HEK293 (cell line): Measurements from ENCODE around the gene CAPZB.

Experiments used
- CTCF ChIA-PET: fragments of 350-600 bp; formaldehyde crosslinking; extraction: SDS; loops from one replicate; lab custom pipeline; 2021; ENCODE audit warnings: antibody characterized with exemption; lab: Yijun Ruan, JAX
- POLR2A ChIA-PET: fragments of 300-600 bp; formaldehyde crosslinking; extraction: SDS; loops from one replicate; lab custom pipeline; 2020; ENCODE audit warnings: antibody characterized with exemption, inconsistent platforms; lab: Yijun Ruan, JAX
- H3K27ac ChIP-seq: fragments of 200-500 bp; sonication (Bioruptor generic); 2 replicates; pipeline ENCODE4 v1.5.1; 2014; ENCODE audit warnings: low read depth, low read length, control low read depth, inconsistent platforms; ENCODE audit errors: extremely low read depth
- H3K36me3 ChIP-seq, 2 experiments: fragments of 200-500 bp in 1 of 2; sonication (Bioruptor generic) in 1 of 2; 1 replicate in 1 of 2; 2 replicates in 1 of 2; pipeline ENCODE4 v1.5.1; 2014 to 2017; ENCODE audit warnings: inconsistent platforms in 2 of 2, low read length in 2 of 2; ENCODE audit not compliant: control insufficient read depth in 2 of 2, insufficient read depth in 1 of 2
- H3K4me1 ChIP-seq: fragments of 200-500 bp; sonication (Bioruptor generic); 2 replicates; pipeline ENCODE4 v1.5.1; 2014; ENCODE audit warnings: mild to moderate bottlenecking, low read length, inconsistent platforms; ENCODE audit not compliant: control insufficient read depth, insufficient read depth
- H3K4me3 ChIP-seq: 2 replicates; pipeline ENCODE4 v1.5.1; 2011; ENCODE audit warnings: low read depth, mild to moderate bottlenecking, control low read depth, low read length, moderate library complexity
- H3K9me3 ChIP-seq: fragments of 200-500 bp; sonication (Bioruptor generic); 2 replicates; pipeline ENCODE4 v1.5.1; 2014; ENCODE audit warnings: low read depth, low read length, inconsistent platforms; ENCODE audit not compliant: control insufficient read depth, insufficient read depth
- INSM2 ChIP-seq: fragments of 450-650 bp; formaldehyde crosslinking; IDR thresholded peaks from 2 replicates; pipeline ENCODE4 v1.5.1; 2016; ENCODE audit warnings: missing biosample characterization, missing genetic modification characterization
- KLF10 ChIP-seq: fragments of 450-650 bp; IDR thresholded peaks from 2 replicates; pipeline ENCODE4 v1.5.1; 2018; ENCODE audit warnings: missing biosample characterization, mild to moderate bottlenecking, missing genetic modification characterization
- KLF16 ChIP-seq: fragments of 450-650 bp; formaldehyde crosslinking; IDR thresholded peaks from 2 replicates; pipeline ENCODE4 v1.5.1; 2017; ENCODE audit warnings: missing biosample characterization, missing genetic modification characterization
- MYNN ChIP-seq: fragments of 450-650 bp; formaldehyde crosslinking; IDR thresholded peaks from 2 replicates; pipeline ENCODE4 v1.5.1; 2016; ENCODE audit warnings: missing biosample characterization, missing genetic modification characterization, borderline replicate concordance
- SCRT2 ChIP-seq: fragments of 450-650 bp; formaldehyde crosslinking; IDR thresholded peaks from 2 replicates; pipeline ENCODE4 v1.5.1; 2016; ENCODE audit warnings: missing biosample characterization, missing genetic modification characterization
- ZBTB44 ChIP-seq: fragments of 450-650 bp; IDR thresholded peaks from 2 replicates; pipeline ENCODE4 v1.5.1; 2018; ENCODE audit warnings: missing biosample characterization, mild to moderate bottlenecking, missing genetic modification characterization
- ZNF155 ChIP-seq: fragments of 450-650 bp; formaldehyde crosslinking; IDR thresholded peaks from 2 replicates; pipeline ENCODE4 v1.5.1; 2016; ENCODE audit warnings: missing biosample characterization, missing genetic modification characterization
- ZNF157 ChIP-seq: fragments of 450-650 bp; formaldehyde crosslinking; IDR thresholded peaks from 2 replicates; pipeline ENCODE4 v1.5.1; 2016; ENCODE audit warnings: missing biosample characterization, missing genetic modification characterization
- ZNF341 ChIP-seq: fragments of 450-650 bp; formaldehyde crosslinking; IDR thresholded peaks from 2 replicates; pipeline ENCODE4; 2016; ENCODE audit warnings: low read depth, missing biosample characterization, missing genetic modification characterization
- ZNF350 ChIP-seq: fragments of 450-650 bp; formaldehyde crosslinking; IDR thresholded peaks from 2 replicates; pipeline ENCODE4 v1.5.0; 2017; ENCODE audit warnings: missing biosample characterization, mild to moderate bottlenecking, missing genetic modification characterization
- ZNF416 ChIP-seq: fragments of 450-650 bp; formaldehyde crosslinking; IDR thresholded peaks from 2 replicates; pipeline ENCODE4 v1.5.1; 2016; ENCODE audit warnings: missing biosample characterization, missing genetic modification characterization
- ZNF426 ChIP-seq: fragments of 450-650 bp; formaldehyde crosslinking; IDR thresholded peaks from 2 replicates; pipeline ENCODE4 v1.5.1; 2017; ENCODE audit warnings: missing biosample characterization, missing genetic modification characterization, mild to moderate bottlenecking, inconsistent platforms, moderate library complexity
- ZNF48 ChIP-seq: fragments of 450-650 bp; formaldehyde crosslinking; IDR thresholded peaks from 2 replicates; pipeline ENCODE4 v1.5.1; 2016; ENCODE audit warnings: missing biosample characterization, missing genetic modification characterization
- ZNF549 ChIP-seq: fragments of 450-650 bp; IDR thresholded peaks from 2 replicates; pipeline ENCODE4 v1.5.1; 2018; ENCODE audit warnings: missing biosample characterization, missing genetic modification characterization, mild to moderate bottlenecking, inconsistent platforms, moderate library complexity
- ZNF561 ChIP-seq: fragments of 450-650 bp; IDR thresholded peaks from 2 replicates; pipeline ENCODE4 v1.5.1; 2018; ENCODE audit warnings: missing biosample characterization, missing genetic modification characterization, borderline replicate concordance
- ZNF610 ChIP-seq: fragments of 450-650 bp; formaldehyde crosslinking; IDR thresholded peaks from 2 replicates; pipeline ENCODE4 v1.5.1; 2016; ENCODE audit warnings: missing biosample characterization, missing genetic modification characterization, borderline replicate concordance
- ZNF777 ChIP-seq: fragments of 450-650 bp; formaldehyde crosslinking; IDR thresholded peaks from 2 replicates; pipeline ENCODE4 v1.5.1; 2017; ENCODE audit warnings: missing biosample characterization, missing genetic modification characterization, borderline replicate concordance

CAPZB gene

GRCh38 chr1:19377812-19378718, 107.3 kb downstream of the CAPZB start:
- POLR2A ChIA-PET, result no interaction called here
- Histone ChIP-seq H3K4me3 (no peak overlapping the region), H3K36me3 (peaks cover 4 to 85% of the 10 kb centered on the region in 2 experiments), H3K9me3 (no peaks in the 10 kb centered on the region), H3K27ac (no peak overlapping the region), H3K4me1 (no peaks in the 10 kb centered on the region)
- CTCF ChIA-PET, result interaction anchor here (0.6 to 0.8 kb wide), 4 partner anchors 27 to 273 kb away, joined by 3 to 4 read pairs (median 4); no protein-coding TSS in a partner anchor
- TF ChIP-seq ZNF610 (no peak), SCRT2 (tag by site-specific recombination) (peak; percentile 44; the same call in 1 of the 2 replicates)
- TF ChIP-seq, all 188 proteins: peak for 1

- no peaks in the 10 kb centered on the region for H3K4me1 ChIP-seq
- H3K9me3 ChIP-seq, result no peaks in the 10 kb centered on the region
- ChIA-PET CTCF (interaction anchor here (0.6 to 0.7 kb wide), 5 partner anchors 14 to 609 kb away, joined by 3 to 4 read pairs (median 3); no protein-coding TSS in a partner anchor), POLR2A (no interaction called here)
- no peak overlapping the region for H3K4me3 ChIP-seq
- peaks cover 4 to 83% of the 10 kb centered on the region in 2 experiments; a peak in 2 of 3 replicates for H3K36me3 ChIP-seq
- TF ChIP-seq ZNF341 (tag by site-specific recombination) (no peak), ZNF549 (tag by site-specific recombination) (no peak), ZNF426 (tag by site-specific recombination) (no peak), ZNF155 (tag by site-specific recombination) (no peak), INSM2 (tag by site-specific recombination) (no peak), ZNF350 (tag by site-specific recombination) (no peak), KLF16 (tag by site-specific recombination) (no peak), ZNF561 (no peak), ZNF157 (no peak), KLF10 (tag by site-specific recombination) (no peak), ZBTB44 (tag by site-specific recombination) (no peak), MYNN (tag by site-specific recombination) (no peak), ZNF416 (no peak), ZNF48 (tag by site-specific recombination) (no peak), ZNF777 (tag by site-specific recombination) (no peak)
- H3K27ac ChIP-seq, result no peak overlapping the region
Observed at GRCh38 chr1:19376428-19377372, 108.6 kb downstream of the CAPZB start.
